ENCODE results near the gene RMDN2.

DNA sequence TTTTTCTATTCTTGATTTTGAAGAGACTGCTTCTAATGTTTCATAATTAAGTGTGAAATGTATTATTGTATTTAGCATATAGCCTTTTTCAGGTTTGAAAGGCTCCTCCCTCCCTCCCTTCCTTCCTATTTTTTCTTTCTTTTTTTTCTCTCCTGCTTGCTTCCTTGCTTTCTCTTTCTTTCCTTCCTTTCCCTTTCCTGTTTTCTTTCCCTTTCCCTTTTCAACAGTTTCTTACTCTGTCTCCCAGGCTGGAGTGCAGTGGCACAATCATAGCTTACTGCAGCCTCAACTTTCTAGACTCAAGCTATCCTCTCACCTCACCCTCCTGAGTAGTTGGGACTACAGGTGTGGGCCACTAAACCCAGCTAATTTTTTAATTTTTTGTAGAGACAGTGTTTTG, 44.6 kb downstream of the RMDN2 start:
- TF ChIP-seq ZNF146 (tag by site-specific recombination; IDR thresholded peaks at IDR 0.05) (no peak), ZNF133 (tag by site-specific recombination; IDR thresholded peaks at IDR 0.05) (no peak), ZNF23 (tag by site-specific recombination; IDR thresholded peaks at IDR 0.05; ENCODE audit: borderline replicate concordance) (no peak), ZNF747 (tag by site-specific recombination; IDR thresholded peaks at IDR 0.05) (no peak), ZFP41 (tag by site-specific recombination; IDR thresholded peaks at IDR 0.05; ENCODE audit: borderline replicate concordance) (no peak)
- TF ChIP-seq, protein P1, sequence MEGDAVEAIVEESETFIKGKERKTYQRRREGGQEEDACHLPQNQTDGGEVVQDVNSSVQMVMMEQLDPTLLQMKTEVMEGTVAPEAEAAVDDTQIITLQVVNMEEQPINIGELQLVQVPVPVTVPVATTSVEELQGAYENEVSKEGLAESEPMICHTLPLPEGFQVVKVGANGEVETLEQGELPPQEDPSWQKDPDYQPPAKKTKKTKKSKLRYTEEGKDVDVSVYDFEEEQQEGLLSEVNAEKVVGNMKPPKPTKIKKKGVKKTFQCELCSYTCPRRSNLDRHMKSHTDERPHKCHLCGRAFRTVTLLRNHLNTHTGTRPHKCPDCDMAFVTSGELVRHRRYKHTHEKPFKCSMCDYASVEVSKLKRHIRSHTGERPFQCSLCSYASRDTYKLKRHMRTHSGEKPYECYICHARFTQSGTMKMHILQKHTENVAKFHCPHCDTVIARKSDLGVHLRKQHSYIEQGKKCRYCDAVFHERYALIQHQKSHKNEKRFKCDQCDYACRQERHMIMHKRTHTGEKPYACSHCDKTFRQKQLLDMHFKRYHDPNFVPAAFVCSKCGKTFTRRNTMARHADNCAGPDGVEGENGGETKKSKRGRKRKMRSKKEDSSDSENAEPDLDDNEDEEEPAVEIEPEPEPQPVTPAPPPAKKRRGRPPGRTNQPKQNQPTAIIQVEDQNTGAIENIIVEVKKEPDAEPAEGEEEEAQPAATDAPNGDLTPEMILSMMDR (tag by site-specific recombination; IDR thresholded peaks at IDR 0.05), result no peak

Data from HEK293 (cell line).